Measurements from ENCODE around the gene SYT3. TPM values are rescaled to one million over a fixed set of nuclear protein-coding genes. Genes with fewer than 3 reads are reported as not detected.

SYT3 gene
- total RNA-seq, 1 experiment from 2014 or later: 0.41 TPM

GRCh38 chr19:50652722-50653121, 13.0 kb upstream of the SYT3 start:
- peaks cover 43% of the 10 kb centered on the region for H3K9me3 Mint-ChIP-seq (ENCODE audit: unreplicated experiment)
- POLR2A ChIA-PET: no interaction called here
- H3K27ac Mint-ChIP-seq (ENCODE audit: unreplicated experiment): no peak overlapping the region
- H3K36me3 ChIP-seq (ENCODE audit: control insufficient read depth, insufficient read depth, low read length): no peaks in the 10 kb centered on the region
- no peak overlapping the region for H3K4me3 Mint-ChIP-seq (ENCODE audit: unreplicated experiment)
- H3K27me3 Mint-ChIP-seq (ENCODE audit: insufficient read depth, unreplicated experiment): no peaks in the 10 kb centered on the region
- intact Hi-C loops (cut with micrococcal nuclease; ENCODE audit: unreplicated experiment): no loop called here
- CTCF ChIA-PET: no interaction called here
- H3K4me1 ChIP-seq: peaks cover 9% of the 10 kb centered on the region
- H3K27me3 ChIP-seq (replicated peaks; ENCODE audit: control insufficient read depth, insufficient read depth, low read length): no peaks in the 10 kb centered on the region
- no TSS peak for BruUV-seq (replicated peaks)
- H3K36me3 Mint-ChIP-seq (ENCODE audit: insufficient read depth, unreplicated experiment): peaks cover 6% of the 10 kb centered on the region
- H3K4me1 Mint-ChIP-seq (ENCODE audit: low read depth, unreplicated experiment): peaks cover 20% of the 10 kb centered on the region
- no peak for DNase-seq
- no peak for TF ChIP-seq CTCF (IDR thresholded peaks at IDR 0.05; ENCODE audit: insufficient read depth in 1 of 2, low read depth in 1 of 2, low read length in 1 of 2, severe bottlenecking in 1 of 2, unreplicated experiment in 1 of 2)
- H3K4me3 ChIP-seq (ENCODE audit: low read depth, low read length): no peak overlapping the region
- peaks cover 28% of the 10 kb centered on the region for H3K9me3 ChIP-seq

DNA sequence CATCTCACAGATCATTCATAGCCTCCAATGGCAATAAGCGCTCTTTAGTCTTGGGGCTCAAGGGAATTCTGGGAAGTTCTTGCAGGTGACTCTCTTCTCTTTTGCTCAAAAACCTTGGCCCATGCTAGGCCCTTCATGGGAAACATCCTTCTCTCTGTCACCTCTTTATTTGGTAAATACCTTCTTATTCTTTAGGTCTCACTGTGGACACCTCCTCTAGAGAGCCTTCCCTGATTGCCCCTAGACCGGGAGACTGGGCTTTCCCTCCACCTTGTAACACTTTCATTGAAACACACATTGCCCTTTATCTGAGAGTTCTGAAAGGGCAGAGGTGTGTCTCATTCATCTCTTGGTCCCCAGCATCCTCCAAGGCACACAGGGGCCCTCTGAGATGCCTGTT, 11.5 kb upstream of the SYT3 start:
- Histone ChIP-seq H3K9me3 (peaks cover 19% of the 10 kb centered on the region), H3K4me1 (peaks cover 9% of the 10 kb centered on the region), H3K36me3 (ENCODE audit: control insufficient read depth, insufficient read depth, low read length) (no peaks in the 10 kb centered on the region), H3K4me3 (ENCODE audit: low read depth, low read length) (no peak overlapping the region), H3K27me3 (replicated peaks; ENCODE audit: control insufficient read depth, insufficient read depth, low read length) (no peaks in the 10 kb centered on the region)
- POLR2A ChIA-PET: no interaction called here
- Mint-ChIP-seq H3K27me3 (ENCODE audit: insufficient read depth, unreplicated experiment) (no peaks in the 10 kb centered on the region), H3K27ac (ENCODE audit: unreplicated experiment) (no peak overlapping the region), H3K9me3 (ENCODE audit: unreplicated experiment) (peaks cover 33% of the 10 kb centered on the region), H3K4me1 (ENCODE audit: low read depth, unreplicated experiment) (peaks cover 20% of the 10 kb centered on the region), H3K36me3 (ENCODE audit: insufficient read depth, unreplicated experiment) (peaks cover 6% of the 10 kb centered on the region), H3K4me3 (ENCODE audit: unreplicated experiment) (no peak overlapping the region)
- CTCF ChIA-PET: no interaction called here
- DNase-seq: no peak
- intact Hi-C loops (cut with micrococcal nuclease; ENCODE audit: unreplicated experiment): no loop called here
- no TSS peak for BruUV-seq (replicated peaks)
- TF ChIP-seq CTCF (IDR thresholded peaks at IDR 0.05; ENCODE audit: insufficient read depth in 1 of 2, low read depth in 1 of 2, low read length in 1 of 2, severe bottlenecking in 1 of 2, unreplicated experiment in 1 of 2): no peak

DNA sequence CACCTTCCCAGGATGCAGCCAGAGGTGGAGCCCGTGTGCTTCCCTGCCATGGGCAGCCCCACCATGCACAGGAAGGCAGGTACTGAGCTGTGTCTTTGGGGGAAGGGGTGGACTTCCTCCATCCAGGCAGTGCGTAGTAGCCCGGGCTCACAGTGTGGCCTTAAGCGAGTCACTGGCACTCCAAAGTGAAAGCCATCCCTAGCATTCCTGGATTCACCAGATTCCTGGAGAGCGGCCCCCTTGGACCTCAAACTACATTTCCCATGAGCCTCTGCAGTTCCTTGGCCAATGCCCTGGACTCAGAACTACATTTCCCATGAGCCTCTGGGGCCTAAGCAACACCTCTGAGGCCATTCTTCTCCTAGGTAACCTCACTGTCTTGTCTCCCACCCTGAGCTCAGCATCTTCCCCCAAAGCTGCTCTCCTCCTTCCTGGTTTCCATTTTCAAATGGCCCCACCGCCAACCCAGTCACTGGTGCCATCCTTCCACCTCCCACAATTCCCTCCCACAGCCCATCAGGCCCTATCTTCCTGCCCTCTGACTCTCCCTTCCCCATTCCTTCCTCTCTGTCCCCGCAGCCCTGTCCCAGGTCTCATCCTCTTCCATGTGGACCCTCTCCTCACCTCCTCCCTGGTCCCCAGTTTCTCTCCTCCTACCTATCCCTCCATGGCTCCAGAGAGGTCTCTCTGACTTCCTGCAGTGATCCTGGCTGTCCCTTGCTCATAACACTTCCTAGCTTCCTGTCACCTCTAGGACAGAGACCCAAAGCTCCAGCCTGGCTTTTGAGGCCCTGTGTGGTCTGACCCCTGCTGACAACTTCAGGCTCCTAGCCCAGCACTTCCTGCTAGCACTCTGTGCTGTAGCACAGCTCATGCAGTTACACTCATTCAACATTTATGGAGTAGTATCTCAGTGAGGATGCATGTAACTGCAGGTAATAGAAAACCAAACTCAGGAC, 10.0 kb upstream of the SYT3 start, which contains the start of gene C19orf81:
Gene C19orf81, plus strand, starts transcription at position 13 of the 959 bp plus-strand sequence. Its CDS starts 0 bp downstream, at position 13.
- Histone ChIP-seq H3K4me1 (peaks cover 9% of the 10 kb centered on the region), H3K4me3 (ENCODE audit: low read depth, low read length) (no peak within 1 kb of the TSS), H3K27me3 (replicated peaks; ENCODE audit: control insufficient read depth, insufficient read depth, low read length) (no peaks in the 10 kb centered on the region), H3K36me3 (ENCODE audit: control insufficient read depth, insufficient read depth, low read length) (no peaks in the 10 kb centered on the region), H3K9me3 (peaks cover 9% of the 10 kb centered on the region)
- no peaks in the 10 kb centered on the region for H3K36me3 Mint-ChIP-seq (ENCODE audit: insufficient read depth, unreplicated experiment)
- H3K27me3 Mint-ChIP-seq (ENCODE audit: insufficient read depth, unreplicated experiment): no peaks in the 10 kb centered on the region
- POLR2A ChIA-PET: no interaction called here
- CTCF ChIA-PET: interaction anchor here (0.6 kb wide), 1 partner anchor 58 kb away, joined by 6 read pairs; no protein-coding TSS in a partner anchor
- peaks cover 14% of the 10 kb centered on the region for H3K4me1 Mint-ChIP-seq (ENCODE audit: low read depth, unreplicated experiment)
- DNase-seq: peak; percentile 48 to 62
- intact Hi-C loops (cut with micrococcal nuclease; ENCODE audit: unreplicated experiment): no loop called here
- BruUV-seq (replicated peaks): no TSS peak
- no peak within 1 kb of the TSS for H3K4me3 Mint-ChIP-seq (ENCODE audit: unreplicated experiment)
- TF ChIP-seq CTCF (IDR thresholded peaks at IDR 0.05; ENCODE audit: insufficient read depth in 1 of 2, low read depth in 1 of 2, low read length in 1 of 2, severe bottlenecking in 1 of 2, unreplicated experiment in 1 of 2): no peak
- peaks cover 22% of the 10 kb centered on the region for H3K9me3 Mint-ChIP-seq (ENCODE audit: unreplicated experiment)
- H3K27ac Mint-ChIP-seq (ENCODE audit: unreplicated experiment): no peak within 1 kb of the TSS
